ENCODE data around the gene ZNF562.

Gene ZNF562

DNA sequence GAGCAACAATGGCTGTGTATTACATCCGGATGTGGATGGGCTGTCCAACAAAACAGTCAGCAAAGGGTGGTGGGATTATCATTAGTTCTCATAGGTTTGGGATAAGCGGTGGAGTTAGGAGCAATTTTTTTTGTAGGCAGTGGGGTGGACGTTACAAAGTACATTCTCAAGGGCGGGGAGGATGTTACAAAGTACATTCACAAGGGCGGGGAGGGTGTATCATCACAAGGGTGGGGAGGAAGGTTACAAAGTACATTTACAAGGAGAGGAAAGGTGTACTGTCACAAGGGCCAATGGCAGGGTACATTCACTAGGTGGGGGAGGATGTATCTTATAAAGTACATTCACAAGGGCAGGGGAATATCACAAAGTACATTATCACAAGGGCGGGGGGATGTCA is 33.1 kb downstream of the ZNF562 start:
- DNase-seq = no peak

DNA sequence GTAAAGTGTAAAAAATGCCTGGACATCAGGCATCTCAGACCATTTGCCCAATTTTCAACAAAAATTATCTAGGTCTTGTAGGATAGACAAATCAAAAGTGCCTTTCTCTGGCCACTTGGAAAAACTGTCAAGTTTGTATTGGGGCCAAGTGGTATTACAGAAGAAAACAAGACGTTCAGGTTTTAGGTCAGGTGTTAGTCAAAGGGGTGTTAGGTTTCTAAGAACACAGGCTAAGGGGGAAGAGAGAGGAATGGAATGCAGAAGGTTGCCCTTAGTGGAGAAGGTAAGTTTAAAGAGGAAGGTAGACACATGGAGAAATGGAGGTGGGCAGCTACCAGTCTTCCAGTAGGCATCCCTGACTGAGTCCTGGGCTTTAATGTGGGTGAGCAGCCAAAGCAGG is 33.9 kb downstream of the ZNF562 start:
- no peak for DNase-seq

DNA sequence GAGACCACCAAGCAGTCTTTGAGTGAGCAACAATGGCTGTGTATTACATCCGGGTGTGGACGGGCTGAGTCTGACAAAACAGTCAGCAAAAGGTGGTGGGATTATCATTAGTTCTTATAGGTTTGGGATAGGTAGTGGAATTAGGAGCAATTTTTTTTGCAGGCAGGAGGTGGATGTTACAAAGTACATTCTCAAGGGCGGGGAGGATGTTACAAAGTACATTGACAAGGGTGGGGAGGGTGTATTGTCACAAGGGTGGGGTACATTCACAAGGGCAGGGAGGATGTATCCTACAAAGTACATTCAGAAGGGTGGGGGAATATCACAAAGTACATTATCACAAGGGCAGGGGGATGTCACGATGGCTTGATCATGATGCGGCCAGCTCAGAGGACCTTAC is 38.9 kb downstream of the ZNF562 start:
- no peak for DNase-seq

DNA sequence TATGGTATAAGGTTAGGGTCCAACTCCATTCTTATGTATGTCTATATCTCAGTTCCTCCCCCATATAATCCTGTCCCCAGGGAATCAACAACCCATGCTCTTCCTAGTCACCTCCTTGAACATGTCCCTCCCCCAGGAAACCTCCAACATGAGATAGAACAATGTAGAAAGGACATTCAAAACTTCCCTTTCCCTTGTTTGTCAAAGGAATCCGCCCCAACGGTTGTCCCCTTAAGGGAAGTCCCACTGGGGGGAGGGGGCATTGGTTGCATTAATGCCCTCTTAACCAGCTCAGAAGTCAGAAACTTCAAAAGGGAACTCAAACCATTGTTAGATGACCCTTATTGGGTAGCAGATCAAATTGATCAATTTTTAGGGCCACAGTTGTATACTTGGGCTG is 47.0 kb downstream of the ZNF562 start:
- no peak for DNase-seq

DNA sequence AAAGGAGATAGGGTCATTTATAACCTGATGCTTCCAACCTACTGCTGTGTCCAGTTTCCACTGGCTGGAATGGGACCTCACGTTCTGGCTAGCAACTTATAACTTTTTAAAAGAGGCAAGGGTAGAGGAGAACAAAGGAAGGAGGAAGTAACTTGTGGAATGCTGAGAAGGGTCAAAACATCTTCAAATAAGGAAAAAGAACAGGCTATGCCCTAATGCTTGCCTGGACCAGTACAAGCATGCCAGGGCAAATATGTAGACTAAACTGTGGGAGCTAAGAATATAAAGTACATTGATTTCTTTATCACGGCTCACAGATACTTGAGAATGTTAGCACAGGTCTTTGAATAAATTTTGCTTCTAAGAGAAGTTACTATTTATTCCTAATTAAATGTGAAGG is 52.4 kb downstream of the ZNF562 start:
- DNase-seq = no peak

DNA sequence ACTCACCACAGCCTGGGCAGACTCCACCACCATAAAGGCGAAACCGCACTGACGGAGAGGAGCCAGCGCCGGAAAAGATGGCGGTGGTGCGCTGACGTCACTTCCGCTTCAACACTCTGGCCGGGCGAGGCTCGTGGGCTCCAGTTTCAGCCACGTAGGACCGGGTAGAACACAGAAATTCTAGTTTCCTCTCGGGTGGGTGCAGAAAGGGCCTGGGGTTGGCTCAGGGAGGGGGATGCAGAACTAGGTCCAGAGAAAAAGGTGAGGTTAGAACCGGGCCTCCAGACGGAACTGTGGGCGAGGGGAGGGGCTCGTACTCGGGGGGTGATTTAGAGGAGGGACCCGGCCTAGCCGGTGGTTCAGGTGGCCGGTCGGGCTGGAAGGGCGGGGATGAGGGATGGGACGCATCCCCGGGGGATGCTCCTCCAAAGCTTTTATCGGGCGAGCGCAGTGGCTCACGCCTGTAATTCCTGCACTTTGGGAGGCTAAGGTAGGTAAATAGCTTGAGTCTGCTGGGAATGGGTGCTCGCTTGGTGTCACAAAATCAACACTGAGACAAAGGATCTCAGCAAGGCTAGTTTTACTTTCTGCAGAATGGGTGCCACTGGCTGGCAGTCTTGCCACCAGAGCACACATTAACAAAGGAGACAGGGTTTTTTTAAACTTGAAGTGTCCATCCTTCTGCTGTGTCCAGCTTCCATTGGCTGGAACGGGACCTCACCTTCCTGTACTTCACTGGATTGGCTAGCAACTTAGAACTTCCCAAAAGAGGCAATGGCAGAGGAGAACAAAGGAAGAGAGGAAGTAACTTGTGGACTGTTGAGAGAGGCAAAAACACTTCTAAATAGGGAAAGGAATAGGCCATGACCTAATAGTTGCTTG is 53.5 kb downstream of the ZNF562 start, which contains the start of gene ZNF561:
Gene ZNF561, minus strand, starts transcription at position 77 of the 882 bp plus-strand sequence. CDS start 1,776 bp downstream, outside the sequence.
- peak; percentile 87 to 91 for DNase-seq

DNA sequence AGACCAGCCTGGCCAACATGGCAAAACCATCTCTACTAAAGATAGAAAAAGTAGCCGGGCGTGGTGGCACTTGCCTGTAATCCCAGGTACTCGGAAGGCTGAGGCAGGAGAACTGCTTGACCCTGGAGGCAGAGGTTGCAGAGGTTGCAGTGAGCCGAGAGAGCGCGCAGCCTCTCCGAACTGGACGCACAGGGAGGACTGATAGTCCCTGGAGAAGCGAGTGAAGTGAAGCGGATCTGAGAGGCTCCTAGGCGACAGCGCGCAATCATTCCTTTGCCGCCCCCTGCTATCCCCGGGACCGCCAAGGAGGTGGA is 54.1 kb downstream of the ZNF562 start:
- no peak for DNase-seq

DNA sequence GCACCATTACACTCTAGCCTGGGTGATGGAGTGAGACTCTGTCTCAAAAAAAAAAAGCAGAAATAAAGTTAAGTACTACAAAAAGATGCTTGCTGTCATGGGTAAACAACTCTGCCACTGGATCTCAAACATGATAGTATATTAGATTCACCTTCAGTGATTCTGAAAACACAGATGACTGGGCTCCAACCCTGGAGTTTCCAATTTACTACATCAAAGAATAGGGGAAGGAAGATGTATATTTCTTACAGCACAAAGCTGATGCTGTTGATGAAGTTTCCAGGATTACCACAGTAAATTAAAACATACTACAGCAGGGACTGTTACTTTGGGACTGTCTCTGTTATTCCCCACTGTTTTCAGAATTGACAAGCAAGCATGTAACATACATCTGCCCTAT is 59.1 kb downstream of the ZNF562 start:
- DNase-seq = no peak

DNA sequence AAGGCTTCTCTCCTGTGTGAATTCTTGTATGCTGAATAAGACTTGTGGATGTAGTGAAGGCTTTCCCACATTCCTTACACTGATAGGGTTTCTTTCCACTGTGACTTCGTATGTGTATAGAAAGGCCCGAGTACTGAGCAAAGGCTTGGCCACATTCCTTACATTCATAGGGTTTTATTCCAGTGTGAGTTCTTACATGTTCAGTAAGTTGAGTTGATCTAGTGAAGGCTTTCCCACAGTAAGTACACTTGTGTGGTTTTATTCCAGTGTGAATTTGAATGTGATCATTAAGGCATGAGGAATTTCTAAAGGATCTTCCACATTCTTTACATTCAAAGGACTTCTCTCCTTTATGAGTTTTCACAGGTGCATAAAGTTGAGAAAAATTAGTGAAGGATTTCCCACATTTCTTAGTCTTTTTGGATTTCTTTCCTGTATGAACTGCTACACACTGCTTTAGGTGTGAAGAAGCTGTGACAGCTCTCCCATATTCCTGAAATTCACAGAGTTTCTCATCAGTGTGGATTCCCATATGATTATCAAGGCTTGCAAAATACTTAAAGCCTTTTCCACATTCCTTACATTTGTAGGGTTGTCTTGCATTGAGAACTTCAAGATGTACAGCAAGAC is 64.3 kb downstream of the ZNF562 start:
- DNase-seq = no peak

DNA sequence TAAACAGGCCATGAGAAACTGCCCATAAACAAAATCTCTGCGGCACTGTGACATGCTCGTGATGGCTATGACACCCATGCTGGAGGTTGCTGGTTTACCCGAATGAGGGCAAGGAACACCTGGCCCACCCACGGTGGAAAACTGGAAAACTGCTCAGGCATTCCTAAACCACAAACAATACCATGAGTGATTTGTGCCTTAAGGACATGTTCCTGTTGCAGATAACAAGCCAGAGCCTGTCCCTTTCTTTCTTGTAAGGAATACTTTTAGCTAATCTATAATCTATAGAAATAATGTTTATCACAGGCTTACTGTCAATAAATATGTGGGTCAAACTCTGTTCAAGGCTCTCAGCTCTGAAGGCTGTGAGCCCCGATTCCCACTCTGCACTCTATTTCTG is 66.0 kb downstream of the ZNF562 start:
- DNase-seq = no peak

DNA sequence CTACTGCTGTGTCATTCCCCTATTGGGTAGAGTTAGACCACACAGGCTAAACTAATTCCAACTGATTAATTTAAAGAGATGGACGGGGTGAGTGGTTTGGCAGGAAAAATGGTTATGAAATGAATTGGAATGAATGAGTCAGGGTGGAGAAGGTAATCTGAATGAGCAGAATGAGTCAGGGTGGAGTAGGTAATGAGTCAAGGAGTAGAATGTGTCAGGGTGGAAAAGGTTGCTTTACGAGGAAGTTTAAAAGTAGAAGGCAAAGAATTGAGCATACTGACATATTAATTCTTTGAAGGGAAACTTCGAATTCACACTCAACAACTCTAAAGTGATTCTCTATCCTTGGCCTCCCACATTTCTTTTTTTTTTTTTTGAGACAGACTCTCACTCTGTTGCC is 77.9 kb downstream of the ZNF562 start:
- DNase-seq = no peak
